PC-9 (cell line): ENCODE data around the gene IGSF21.

ENCODE experiments used
- CTCF ChIP-seq: fragments of 200-600 bp; sonication (generic); conservative IDR thresholded peaks from 2 replicates; pipeline ENCODE4 v1.6.1; 2017; ENCODE audit warnings: mixed run types, antibody characterized with exemption, mild to moderate bottlenecking, moderate library complexity
- EZH2 ChIP-seq: fragments of 200-600 bp; sonication (generic); IDR thresholded peaks from 2 replicates; pipeline ENCODE4 v1.8.0; 2017; ENCODE audit warnings: antibody characterized with exemption, low read depth

GRCh38 chr1:18294437-18295176, 187.0 kb downstream of the IGSF21 start:
- TF ChIP-seq CTCF (no peak), EZH2 (no peak)
